Stimulated activated CD8-positive, alpha-beta memory T cell treated with anti-CD3 and anti-CD28 coated beads, Interleukin-2, amount 100 ng/mL, for 48 hours (primary cell): ENCODE results near the gene TNK2.
"Not testable (repeated sequence)": the region's sequence is repeated elsewhere in the genome, so short reads cannot be mapped to it uniquely, and the experiment has no call there.

ENCODE experiments used
- DNase-seq, 2 donors: peaks; one replicate each; pipeline ENCODE4 v3.0.0-alpha.2; 2020; ENCODE audit warnings: low read depth in 2 of 2

The TNK2 gene

GRCh38 chr3:195885036-195885891 lies 23.1 kb downstream of the TNK2 start:
- no peak for DNase-seq

DNA sequence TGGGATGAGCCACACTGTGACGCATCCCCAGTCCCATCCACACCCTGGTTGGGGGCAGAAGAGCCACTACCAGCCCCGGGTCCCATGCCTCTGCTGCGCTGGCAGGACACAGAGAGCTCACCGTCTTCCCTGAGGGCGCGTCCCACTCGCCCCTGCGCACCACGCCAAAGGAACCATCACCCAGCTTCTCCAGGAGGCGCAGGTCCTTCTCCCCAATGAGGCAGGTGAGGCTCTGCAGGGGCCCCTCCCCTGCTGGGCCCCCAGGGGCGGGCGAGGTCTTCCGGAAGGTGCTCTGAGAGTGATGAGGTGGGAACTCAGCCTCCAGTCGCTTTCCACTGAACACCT lies 23.7 kb downstream of the TNK2 start:
- no peak for DNase-seq

DNA sequence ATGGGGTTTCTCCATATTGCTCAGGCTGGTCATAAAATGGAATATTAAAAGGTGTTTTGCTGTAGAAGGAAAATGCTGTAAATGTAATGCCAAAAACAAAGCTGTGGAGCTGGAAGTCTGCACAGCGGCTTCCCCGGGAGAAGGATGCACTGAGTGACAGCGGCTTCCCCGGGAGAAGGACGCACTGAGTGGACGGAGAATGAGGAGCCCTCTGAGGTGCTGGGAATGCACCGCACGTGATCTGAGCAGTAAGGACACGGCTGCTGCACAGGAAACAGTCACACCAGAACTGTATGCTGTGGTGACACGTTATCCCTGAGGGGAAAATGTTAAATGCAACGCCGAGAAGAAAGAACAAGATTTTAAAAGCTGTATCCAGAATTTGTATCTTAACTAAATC lies 24.6 kb downstream of the TNK2 start:
- DNase-seq: no peak

DNA sequence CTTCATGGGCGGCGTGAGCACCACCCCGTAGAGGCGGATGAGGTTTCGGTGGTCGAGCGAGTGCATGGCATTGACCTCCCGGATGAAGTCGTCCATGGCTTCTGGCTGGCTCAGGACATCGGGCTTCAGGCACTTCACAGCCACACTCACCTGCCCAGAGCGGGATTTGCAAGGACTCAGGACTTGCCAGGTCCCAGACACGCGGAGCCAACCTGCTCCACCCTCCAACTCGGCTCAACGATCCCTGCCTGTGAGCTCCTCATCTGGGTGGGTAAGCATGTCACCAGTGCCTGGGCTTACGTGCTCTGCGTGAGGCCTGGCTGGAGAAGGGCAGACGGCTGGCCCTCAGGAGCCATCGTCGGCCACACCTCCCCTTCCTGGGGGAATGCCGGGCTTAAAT lies 25.2 kb downstream of the TNK2 start:
- DNase-seq: no peak

- DNase-seq: no peak
These were observed 26.3 kb downstream of the TNK2 start for GRCh38 chr3:195882002-195882441.

GRCh38 chr3:195881276-195881988 lies 26.9 kb downstream of the TNK2 start:
- no peak for DNase-seq

GRCh38 chr3:195880037-195880431 lies 28.3 kb downstream of the TNK2 start:
- DNase-seq: no peak

DNA sequence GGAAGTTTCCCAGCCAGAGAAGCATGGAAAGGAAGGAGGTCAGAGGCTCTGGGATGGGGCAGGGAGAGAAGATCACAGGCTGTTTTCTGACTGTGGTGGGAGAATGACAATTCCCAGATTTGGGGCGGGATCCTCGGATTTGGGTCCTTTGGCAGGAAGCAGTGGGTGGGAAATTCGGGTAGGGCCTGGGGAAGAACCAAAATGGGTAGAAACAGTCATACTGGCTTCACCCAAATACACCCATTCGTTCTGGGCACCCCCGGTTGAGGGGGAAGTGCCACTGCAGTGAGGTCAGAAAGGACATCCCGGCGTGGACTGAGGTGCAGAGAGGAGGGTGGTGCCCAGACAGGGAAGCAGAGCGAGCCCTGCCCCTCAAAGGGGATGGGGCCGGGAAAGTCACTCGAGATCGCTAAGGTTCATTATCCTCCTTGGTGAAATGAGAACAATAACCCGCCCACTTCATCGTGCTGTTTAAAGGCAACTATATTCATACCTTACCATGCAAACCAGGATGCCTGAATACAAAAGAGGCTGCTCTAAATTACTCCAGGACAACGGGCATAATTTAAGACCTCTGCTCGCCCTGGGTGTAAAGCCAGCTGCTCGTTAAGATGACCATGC lies 28.8 kb downstream of the TNK2 start:
- DNase-seq: no peak

DNA sequence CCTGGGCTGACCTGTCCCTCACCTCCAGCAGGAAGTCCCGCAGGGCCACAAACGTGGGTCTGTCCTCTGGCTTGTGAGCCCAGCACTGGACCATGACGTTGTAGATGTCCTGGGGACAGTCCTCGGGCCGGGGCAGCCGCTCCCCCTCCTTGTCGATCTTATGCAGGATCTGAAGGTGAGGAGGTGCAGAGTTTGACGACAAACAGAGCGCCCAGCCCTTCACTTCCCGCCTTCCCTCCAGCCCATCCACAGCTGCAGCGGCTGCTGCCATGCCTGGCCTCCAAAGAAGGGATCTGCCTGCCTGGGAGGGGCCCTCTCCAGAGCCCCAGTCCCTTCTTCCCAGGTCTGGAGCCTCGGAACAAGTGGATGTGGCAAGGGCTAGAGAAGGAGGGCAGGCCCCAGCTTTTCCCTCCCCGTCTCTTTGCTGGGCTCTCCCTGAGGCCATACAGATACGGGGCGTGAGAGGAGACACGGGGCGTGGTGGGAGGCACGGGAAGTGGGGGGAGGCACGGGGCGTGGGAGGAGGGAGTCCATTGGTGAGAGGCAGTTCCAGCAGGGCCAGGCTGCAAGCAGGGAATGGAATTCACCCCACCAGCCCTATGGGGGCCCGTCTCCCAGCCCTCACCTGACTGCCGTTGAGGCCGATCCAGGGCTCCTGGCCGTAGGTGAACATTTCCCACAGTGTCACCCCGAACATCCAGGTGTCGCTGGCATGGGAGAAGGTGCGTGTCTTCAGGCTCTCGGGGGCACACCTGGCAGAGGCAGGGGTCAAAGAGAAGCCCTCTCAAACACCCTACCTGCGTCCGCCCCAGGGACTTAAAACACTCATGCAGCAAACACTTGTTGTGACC lies 29.7 kb downstream of the TNK2 start:
- no peak for DNase-seq

- DNase-seq: no peak
These were observed 30.5 kb downstream of the TNK2 start for GRCh38 chr3:195877767-195878423.

DNA sequence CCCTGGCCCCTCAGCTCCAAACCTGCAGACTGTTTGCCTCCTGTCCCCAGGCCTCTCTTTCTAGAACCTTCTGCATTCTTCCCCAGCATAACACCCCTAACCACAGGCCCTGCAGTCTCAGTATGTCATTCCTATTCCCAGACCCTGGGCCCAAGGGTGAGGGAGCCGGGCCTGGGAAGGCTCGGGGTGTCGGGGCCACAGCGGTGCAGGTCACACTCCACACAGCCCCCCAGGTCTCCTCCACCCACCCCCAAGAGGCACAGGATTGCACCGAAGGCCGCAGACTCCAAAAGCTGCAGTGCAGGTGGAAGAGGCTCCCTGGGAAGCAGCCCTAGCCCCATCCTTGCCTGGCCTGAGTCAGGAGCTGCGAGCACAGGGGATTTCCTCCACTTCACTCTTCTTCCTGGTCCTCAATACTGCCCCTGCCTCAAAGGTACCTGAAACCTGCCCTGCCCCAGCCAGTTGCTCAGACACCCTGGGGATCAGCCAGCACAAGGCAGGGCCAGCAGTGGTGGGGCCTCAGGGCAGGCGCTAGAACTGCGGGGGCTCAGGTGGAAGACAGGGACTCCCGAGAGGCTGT lies 31.1 kb downstream of the TNK2 start:
- DNase-seq: no peak

DNA sequence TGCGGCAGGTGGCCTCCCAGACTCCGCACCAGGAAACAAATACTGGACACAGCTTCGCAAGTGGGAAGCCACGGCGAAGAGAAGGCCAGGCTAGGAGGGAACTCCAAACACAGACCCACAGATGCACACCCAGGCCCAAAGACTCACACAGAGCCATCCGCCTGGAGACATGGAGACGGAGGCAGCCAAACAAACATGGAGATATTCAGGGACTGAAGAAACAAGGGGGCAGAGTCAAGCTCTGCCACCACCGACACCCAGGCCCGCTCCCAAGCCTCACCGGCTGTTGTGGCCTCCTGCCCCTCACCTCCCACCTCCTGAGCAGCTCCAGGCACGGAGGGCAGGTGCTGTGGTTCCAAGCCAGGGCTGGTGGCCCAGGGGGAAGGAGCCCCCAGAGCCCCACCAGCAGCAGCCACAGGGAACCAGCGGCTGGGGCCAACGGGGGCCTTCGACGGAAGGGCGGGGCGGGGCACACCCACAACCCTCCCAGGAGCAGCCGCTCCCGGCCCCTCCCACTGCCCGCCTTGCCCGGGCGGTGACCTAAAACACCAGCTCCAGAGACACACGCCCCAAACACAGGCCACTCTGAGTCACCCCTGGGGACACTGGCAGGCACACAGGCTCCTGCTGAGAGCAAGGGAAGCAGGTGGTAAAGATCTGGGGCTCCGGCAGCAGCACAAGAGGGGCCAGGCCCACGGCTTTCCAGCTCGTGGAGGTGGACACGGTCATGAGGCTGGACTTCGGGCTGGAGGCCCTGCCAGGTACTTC lies 31.9 kb downstream of the TNK2 start:
- DNase-seq: peak; percentile 8 to 12

DNA sequence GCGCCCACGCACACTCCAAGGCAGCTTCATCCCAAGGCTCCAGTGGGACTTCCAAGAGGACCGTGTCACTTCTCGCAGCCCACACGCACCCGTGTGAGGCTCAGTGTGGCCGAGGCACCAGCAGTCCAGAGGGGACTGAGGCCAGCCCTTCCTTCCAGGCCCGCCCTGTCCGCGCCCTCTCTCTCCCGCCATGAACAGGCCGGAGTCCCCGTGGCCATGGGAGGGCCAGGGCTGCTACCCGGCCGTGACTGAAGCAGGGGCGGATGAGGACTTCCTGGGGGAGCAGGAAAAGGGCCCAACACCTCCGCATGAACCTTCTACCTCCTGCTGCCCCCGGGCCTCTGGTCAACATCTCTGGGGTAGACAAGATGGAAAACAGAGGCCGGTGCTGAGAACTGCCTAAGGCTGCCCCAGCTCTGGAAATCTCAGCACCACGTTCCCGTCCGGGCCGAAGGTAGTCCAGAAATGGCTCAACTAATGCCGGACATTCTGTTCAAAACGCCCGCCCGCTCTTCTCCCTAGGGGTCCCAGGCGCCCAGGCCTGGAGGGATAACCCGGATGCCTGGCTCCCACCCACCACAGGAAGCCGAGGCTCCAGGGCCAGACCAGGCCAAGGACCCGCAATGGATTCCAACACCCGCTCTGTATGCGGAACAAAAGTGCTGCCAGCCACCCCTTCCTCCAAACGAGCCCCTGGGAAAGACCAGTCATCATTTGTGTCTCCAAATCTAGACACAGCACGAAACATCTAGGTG lies 32.7 kb downstream of the TNK2 start:
- no peak for DNase-seq

DNA sequence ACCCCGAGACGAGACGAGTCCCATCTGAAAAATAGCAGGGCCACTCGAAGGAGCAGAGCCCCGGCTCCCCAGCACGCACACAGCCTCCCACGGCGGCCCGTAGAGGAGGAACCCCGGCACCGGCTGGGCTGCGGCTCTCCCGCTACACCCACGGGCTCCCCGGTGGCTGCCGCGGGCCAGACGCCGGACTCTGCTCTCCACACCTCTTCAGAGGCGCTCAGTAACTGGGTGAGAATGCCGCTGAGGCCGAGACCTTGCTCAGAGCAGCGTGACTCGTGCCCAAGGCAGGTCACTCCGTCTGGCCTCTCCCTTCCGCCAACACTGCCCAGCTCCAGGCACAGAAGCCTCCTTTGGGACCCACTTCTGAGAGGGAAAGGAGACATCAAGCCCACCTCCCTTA lies 34.4 kb downstream of the TNK2 start:
- DNase-seq: no peak

- no peak for DNase-seq
These were observed 35.0 kb downstream of the TNK2 start for GRCh38 chr3:195873281-195873887.

- DNase-seq: no peak
These were observed 35.6 kb downstream of the TNK2 start for GRCh38 chr3:195872800-195873199.

- no peak for DNase-seq
These were observed 36.3 kb downstream of the TNK2 start for GRCh38 chr3:195872097-195872496.

GRCh38 chr3:195871686-195872085 lies 36.7 kb downstream of the TNK2 start:
- not testable (repeated sequence) for DNase-seq

GRCh38 chr3:195870937-195871336 lies 37.4 kb downstream of the TNK2 start:
- no peak for DNase-seq
